Gastrocnemius medialis (tissue), 4 donors: ENCODE measurements around the gene SRSF4. TPM values are rescaled to one million over a fixed set of nuclear protein-coding genes. Genes with fewer than 3 reads are reported as not detected.

Source experiments
- ATAC-seq, 2 donors: fragments of 150-250 bp; one replicate each; pipeline ENCODE4 v1.9.1; 2016
- DNase-seq, 2 donors: peaks; one replicate each; pipeline ENCODE4 v3.0.0-alpha.2; 2019
- H3K27ac ChIP-seq, 4 donors: fragments of 200-600 bp; sonication (generic); 1 replicate in 1 of 4; 2 replicates in 3 of 4; pipeline ENCODE4 v1.5.1; 2016 to 2018; ENCODE audit warnings: mild to moderate bottlenecking in 2 of 4, moderate library complexity in 1 of 4
- H3K27me3 ChIP-seq, 3 donors: fragments of 200-600 bp; sonication (generic) in 2 of 3; 1 replicate in 1 of 3; 2 replicates in 2 of 3; pipeline versions ENCODE4 v1.5.1 to v1.6.0; 2016 to 2019; ENCODE audit warnings: mild to moderate bottlenecking in 1 of 3, moderate library complexity in 1 of 3
- H3K36me3 ChIP-seq, 2 donors: fragments of 200-600 bp; sonication (generic) in 1 of 2; one replicate each; pipeline ENCODE4 v1.5.1; 2017 to 2018
- H3K4me1 ChIP-seq, 2 donors: fragments of 200-600 bp; sonication (generic) in 1 of 2; one replicate each; pipeline ENCODE4 v1.5.1; 2016 to 2017; ENCODE audit warnings: mild to moderate bottlenecking in 2 of 2
- H3K4me3 ChIP-seq, 4 donors: fragments of 200-600 bp; sonication (generic) in 3 of 4; 1 replicate in 1 of 4; 2 replicates in 3 of 4; pipeline ENCODE4 v1.5.1; 2016 to 2019; ENCODE audit warnings: mild to moderate bottlenecking in 2 of 4
- H3K9me3 ChIP-seq, 3 donors: fragments of 200-600 bp; sonication (generic) in 2 of 3; 1 replicate in 1 of 3; 2 replicates in 2 of 3; pipeline ENCODE4 v1.5.1; 2016 to 2019
- POLR2A ChIP-seq, 2 donors: fragments of 450-650 bp; IDR thresholded peaks; one replicate each; pipeline ENCODE4 v1.6.1; 2017; ENCODE audit warnings: antibody characterized with exemption in 2 of 2, mild to moderate bottlenecking in 2 of 2, moderate library complexity in 2 of 2
- in situ Hi-C, 4 donors: fragments of 200-750 bp; cut with MboI; loops; one replicate each; pipeline versions ENCODE4 v1.15.0 to v1.8.0; 2017; ENCODE audit warnings: low sequenced_read_pairs in 4 of 4
- intact Hi-C: fragments of 100-400 bp; cut with DNase I; formaldehyde crosslinking; loops from one replicate; pipeline ENCODE4 v1.15.1; 2023; ENCODE audit warnings: low total_unique reads
- total RNA-seq, 4 donors: library from RNA; depleted of rRNA; stranded (reverse); fragments of >200 nt; gene quantifications; one replicate each; pipeline versions ENCODE4 v1.1.0 to v1.2.3, GENCODE V29; 2016
- TF ChIP-seq, protein P1 (sequence below), 5 experiments: fragments of 450-650 bp in 3 of 5; fragments of 200-600 bp in 2 of 5; sonication (generic) in 2 of 5; IDR thresholded peaks in 4 of 5; conservative IDR thresholded peaks in 1 of 5; 1 replicate in 4 of 5; 2 replicates in 1 of 5; pipeline ENCODE4 v1.5.1; 2016 to 2019; ENCODE audit warnings: antibody characterized with exemption in 5 of 5, mild to moderate bottlenecking in 3 of 5, moderate library complexity in 3 of 5

The SRSF4 gene
- total RNA-seq, 4 donors from 2014 or later: 42.4 to 72.5 (median 65.4) TPM

DNA sequence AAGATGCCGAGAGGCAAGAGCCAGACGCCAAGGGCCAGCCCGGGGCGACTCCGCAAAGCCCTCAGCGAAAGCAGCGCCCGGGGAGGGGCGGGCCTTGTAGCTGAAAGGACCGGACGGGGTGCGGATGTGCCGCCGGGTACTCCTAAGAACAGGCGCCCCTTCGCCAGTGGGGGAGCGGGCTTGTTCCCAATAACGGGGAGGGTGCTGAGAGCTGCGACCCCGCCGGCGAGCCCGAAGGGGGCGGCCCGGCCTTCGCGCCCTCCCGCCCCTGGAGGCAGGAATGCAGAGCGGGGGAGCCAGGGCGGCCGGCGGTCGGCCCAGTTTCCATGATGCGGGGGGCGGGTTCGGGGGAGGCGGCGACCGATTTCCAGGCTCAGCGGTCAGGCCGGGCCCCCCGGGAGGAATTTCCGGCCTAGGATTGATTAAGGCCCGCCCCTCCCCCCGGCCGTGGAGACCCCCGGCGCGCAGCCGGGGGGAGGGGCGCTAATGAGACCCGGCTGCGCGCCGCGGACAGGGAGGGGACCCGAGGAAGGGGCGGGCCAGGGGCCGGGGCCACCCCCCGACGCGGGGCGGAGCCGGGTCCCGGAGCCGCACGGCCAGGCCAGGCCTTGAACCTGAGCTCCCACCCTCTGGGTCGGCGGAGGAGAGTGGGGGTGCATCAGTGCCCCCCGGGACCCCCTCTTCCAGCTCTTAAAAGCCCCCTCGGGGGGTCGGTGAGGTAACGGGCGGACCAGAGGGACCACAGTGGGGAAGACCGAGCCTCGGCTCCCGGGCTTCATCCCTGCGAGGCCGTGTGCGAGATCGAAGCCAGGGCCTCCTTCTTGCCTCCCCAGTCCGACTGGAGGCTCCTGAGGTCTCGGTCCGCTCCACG is 57.1 kb downstream of the SRSF4 start:
- TF ChIP-seq, protein P1, sequence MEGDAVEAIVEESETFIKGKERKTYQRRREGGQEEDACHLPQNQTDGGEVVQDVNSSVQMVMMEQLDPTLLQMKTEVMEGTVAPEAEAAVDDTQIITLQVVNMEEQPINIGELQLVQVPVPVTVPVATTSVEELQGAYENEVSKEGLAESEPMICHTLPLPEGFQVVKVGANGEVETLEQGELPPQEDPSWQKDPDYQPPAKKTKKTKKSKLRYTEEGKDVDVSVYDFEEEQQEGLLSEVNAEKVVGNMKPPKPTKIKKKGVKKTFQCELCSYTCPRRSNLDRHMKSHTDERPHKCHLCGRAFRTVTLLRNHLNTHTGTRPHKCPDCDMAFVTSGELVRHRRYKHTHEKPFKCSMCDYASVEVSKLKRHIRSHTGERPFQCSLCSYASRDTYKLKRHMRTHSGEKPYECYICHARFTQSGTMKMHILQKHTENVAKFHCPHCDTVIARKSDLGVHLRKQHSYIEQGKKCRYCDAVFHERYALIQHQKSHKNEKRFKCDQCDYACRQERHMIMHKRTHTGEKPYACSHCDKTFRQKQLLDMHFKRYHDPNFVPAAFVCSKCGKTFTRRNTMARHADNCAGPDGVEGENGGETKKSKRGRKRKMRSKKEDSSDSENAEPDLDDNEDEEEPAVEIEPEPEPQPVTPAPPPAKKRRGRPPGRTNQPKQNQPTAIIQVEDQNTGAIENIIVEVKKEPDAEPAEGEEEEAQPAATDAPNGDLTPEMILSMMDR (IDR thresholded peaks at IDR 0.05 in 4 of 5, conservative IDR thresholded peaks at IDR 0.05 in 1 of 5): peak; percentile 59 to 85 (median 77)
- TF ChIP-seq POLR2A (IDR thresholded peaks at IDR 0.05): peak; percentile 44 to 55
- in situ Hi-C loops: no loop called here
- DNase-seq (peak; percentile 22 to 33), ATAC-seq (peak; percentile 56 to 62)
- H3K4me1 ChIP-seq: peaks cover 0 to 22% of the 10 kb centered on the region in 2 donors
- peaks cover 30 to 46% (median 33%) of the 10 kb centered on the region in 3 donors for H3K27me3 ChIP-seq
- H3K36me3 ChIP-seq: no peaks in the 10 kb centered on the region
- H3K4me3 ChIP-seq: peak overlapping the region; percentile 55 to 80 (median 62)
- H3K9me3 ChIP-seq: no peaks in the 10 kb centered on the region
- peak overlapping the region; percentile 71 to 82 (median 78) for H3K27ac ChIP-seq
- intact Hi-C loops: loop anchor here (2.0 to 5.0 kb wide), 3 partner anchors 56 to 242 kb away; partner anchors contain the start of gene SRSF4

DNA sequence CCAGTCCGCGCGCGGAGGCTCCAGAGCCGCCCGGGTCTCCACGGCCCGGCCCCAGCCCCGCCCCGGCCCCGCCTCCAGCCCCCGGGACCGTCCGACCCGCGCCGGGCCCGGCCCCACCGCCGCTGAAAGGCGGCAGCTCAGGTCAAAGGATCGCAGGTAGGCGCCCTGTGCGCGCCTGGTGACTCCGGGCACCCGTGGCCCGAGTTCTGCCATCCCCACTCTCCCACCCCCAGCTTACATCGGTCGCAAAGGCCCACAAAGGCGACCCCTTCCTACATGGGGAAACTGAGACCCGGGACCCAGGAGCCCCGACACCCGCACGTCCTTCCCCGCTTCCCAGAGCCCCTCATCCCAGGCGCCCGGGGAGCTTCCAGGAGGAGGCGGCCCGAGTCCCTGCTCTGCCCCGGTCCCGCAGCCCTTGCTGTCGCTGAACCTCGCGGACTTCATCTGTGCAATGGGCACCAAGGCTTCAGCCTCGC is 57.8 kb downstream of the SRSF4 start, which contains the start of gene TMEM200B:
Gene TMEM200B, minus strand, starts transcription at position 17 of the 479 bp plus-strand sequence. CDS start 2,075 bp downstream, outside the sequence.
- intact Hi-C loops: loop anchor here (2.0 to 5.0 kb wide), 3 partner anchors 57 to 242 kb away; partner anchors contain the start of gene SRSF4

DNA sequence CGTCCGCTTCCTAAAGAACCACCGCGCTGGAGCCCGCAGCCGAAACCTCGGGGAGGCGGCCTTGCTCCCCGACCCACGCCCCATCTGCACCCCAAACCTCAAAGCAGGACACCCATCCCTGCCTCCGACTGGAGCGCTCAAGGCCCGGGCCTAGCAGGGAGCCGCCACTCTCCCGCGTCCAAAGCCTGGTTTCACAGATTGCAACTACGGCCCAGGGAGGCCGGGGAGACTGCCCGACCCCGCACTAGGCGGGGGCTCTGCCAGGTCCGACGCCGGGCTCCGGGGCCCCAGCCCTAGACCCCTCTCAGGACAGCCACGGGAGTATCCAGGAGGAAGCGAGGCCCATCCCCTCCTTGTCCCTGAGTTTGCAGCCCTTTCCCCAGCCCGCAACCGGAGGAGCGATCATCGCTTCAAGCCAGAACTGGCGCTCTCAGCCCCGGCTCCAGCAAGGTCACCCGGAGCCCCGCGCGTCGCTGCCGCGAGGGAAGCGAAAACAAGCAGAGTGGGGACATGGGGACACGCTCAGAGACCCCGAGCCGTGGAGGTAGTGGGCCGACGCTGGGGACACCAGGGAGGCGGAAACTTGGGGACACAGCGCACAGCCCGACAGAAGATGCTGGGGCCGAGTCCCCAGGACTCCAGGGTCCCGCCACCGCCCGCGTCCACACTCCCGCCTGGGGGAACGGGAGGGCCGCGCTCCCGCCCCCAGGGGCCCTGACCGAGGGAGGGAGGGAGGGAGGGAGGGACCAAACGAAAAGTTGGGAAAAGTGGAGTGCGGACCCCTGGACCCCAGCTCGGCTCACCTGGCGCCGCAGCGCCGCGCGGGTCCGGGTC is 58.4 kb downstream of the SRSF4 start:
- ATAC-seq: no peak
- Histone ChIP-seq H3K36me3 (peaks cover 0 to 6% of the 10 kb centered on the region in 2 donors), H3K4me3 (peak overlapping the region; percentile 55 to 66 (median 62)), H3K9me3 (no peaks in the 10 kb centered on the region), H3K4me1 (peaks cover 0 to 22% of the 10 kb centered on the region in 2 donors), H3K27ac (peak overlapping the region; percentile 71 to 82 (median 78)), H3K27me3 (peaks cover 30 to 46% (median 33%) of the 10 kb centered on the region in 3 donors)
- TF ChIP-seq POLR2A (IDR thresholded peaks at IDR 0.05): no peak
- TF ChIP-seq, protein P1 (IDR thresholded peaks at IDR 0.05 in 4 of 5, conservative IDR thresholded peaks at IDR 0.05 in 1 of 5): no peak
- intact Hi-C loops (loop anchor here (5.0 kb wide), 2 partner anchors 79 to 241 kb away; no protein-coding TSS in a partner anchor), in situ Hi-C loops (no loop called here)
- DNase-seq: no peak

More for the DNA sequence above, 57.8 kb downstream of the SRSF4 start, which contains the start of gene TMEM200B:
- Histone ChIP-seq H3K36me3 (peaks cover 0 to under 1% of the 10 kb centered on the region in 2 donors), H3K4me3 (peak within 1 kb of the TSS; percentile 55 to 80 (median 62)), H3K9me3 (no peaks in the 10 kb centered on the region), H3K4me1 (peaks cover 0 to 22% of the 10 kb centered on the region in 2 donors), H3K27me3 (peaks cover 30 to 46% (median 33%) of the 10 kb centered on the region in 3 donors), H3K27ac (peak within 1 kb of the TSS; percentile 71 to 82 (median 78))
- DNase-seq (no peak), ATAC-seq (no peak)
- in situ Hi-C loops: no loop called here
- TF ChIP-seq, protein P1 (IDR thresholded peaks at IDR 0.05 in 4 of 5, conservative IDR thresholded peaks at IDR 0.05 in 1 of 5): no peak
- TF ChIP-seq POLR2A (IDR thresholded peaks at IDR 0.05): no peak

DNA sequence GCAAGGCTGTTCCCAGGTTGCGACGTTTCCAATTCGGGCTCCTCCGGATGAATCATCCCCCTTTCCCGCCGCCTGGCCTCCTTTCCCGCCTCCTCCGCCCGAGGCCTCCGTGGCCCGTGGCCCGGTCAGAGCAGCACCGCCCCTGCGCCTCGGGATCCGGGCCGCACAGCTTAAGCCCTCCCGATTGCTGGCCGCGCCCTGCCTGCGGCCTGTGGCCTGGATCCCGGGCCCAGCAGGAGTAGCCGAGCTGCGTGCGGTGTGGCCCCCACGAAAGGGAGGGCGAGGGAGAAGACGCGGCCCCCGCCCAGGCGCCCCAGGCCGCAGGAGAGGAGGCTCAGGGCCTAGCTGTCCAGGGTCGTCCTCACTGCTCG is 59.0 kb downstream of the SRSF4 start:
- H3K27me3 ChIP-seq: peaks cover 30 to 46% (median 33%) of the 10 kb centered on the region in 3 donors
- ATAC-seq (peak; percentile 7 to 40), DNase-seq (peak in 1 of 2 donors; percentile 39)
- TF ChIP-seq, protein P1 (IDR thresholded peaks at IDR 0.05 in 4 of 5, conservative IDR thresholded peaks at IDR 0.05 in 1 of 5): no peak
- peak in 1 of 2 donors; percentile 25 for TF ChIP-seq POLR2A (IDR thresholded peaks at IDR 0.05)
- peaks cover 0 to 8% of the 10 kb centered on the region in 2 donors for H3K36me3 ChIP-seq
- intact Hi-C loops: loop anchor here (5.0 kb wide), 2 partner anchors 80 to 240 kb away; no protein-coding TSS in a partner anchor
- in situ Hi-C loops: no loop called here
- peak overlapping the region; percentile 55 to 66 (median 62) for H3K4me3 ChIP-seq
- H3K27ac ChIP-seq: peak overlapping the region; percentile 71 to 82 (median 78)
- no peaks in the 10 kb centered on the region for H3K9me3 ChIP-seq
- peaks cover 0 to 22% of the 10 kb centered on the region in 2 donors for H3K4me1 ChIP-seq
